GM21367 (cell line): ENCODE results near the gene UFSP2.

ENCODE experiments used
- ATAC-seq: cut with Tn5 transposase; IDR thresholded peaks from one replicate; pipeline ENCODE4 v1.9.1; 2021; ENCODE audit not compliant: unreplicated experiment

The UFSP2 gene

GRCh38 chr4:185357211-185357610 lies 68.6 kb downstream of the UFSP2 start:
- no peak for ATAC-seq

GRCh38 chr4:185352741-185353140 lies 73.0 kb downstream of the UFSP2 start:
- no peak for ATAC-seq

- ATAC-seq, result no peak
Observed at GRCh38 chr4:185352202-185352601, 73.6 kb downstream of the UFSP2 start.

GRCh38 chr4:185351691-185352090 lies 74.1 kb downstream of the UFSP2 start:
- ATAC-seq, result no peak
